GM23338 (cell line): Measurements from ENCODE around the gene SPRY1.

Source experiments
- CREB1 ChIP-seq: fragments of 250-450 bp; sonication (Bioruptor Pico); IDR thresholded peaks from 2 replicates; pipeline ENCODE4 v1.5.0; 2020; ENCODE audit warnings: low read depth, mild to moderate bottlenecking, moderate library complexity
- EZH2 ChIP-seq: fragments of 200-600 bp; sonication (generic); IDR thresholded peaks from one replicate; pipeline ENCODE4 v1.8.0; 2017; ENCODE audit warnings: antibody characterized with exemption, mild to moderate bottlenecking, low read depth; ENCODE audit not compliant: unreplicated experiment
- JUNB ChIP-seq: IDR thresholded peaks from one replicate; pipeline ENCODE4 v1.6.1; 2016; ENCODE audit warnings: antibody characterized with exemption; ENCODE audit not compliant: unreplicated experiment
- POLR2AphosphoS5 ChIP-seq: IDR thresholded peaks from 2 replicates; pipeline ENCODE4 v1.6.1; 2016; ENCODE audit warnings: antibody characterized with exemption, low read depth
- TF ChIP-seq, protein P1 (sequence below), 2 experiments: fragments of 200-600 bp in 1 of 2; sonication (generic) in 1 of 2; conservative IDR thresholded peaks; 2 replicates each; pipeline versions ENCODE4 v1.5.1 to v1.6.1; 2016 to 2017; ENCODE audit warnings: antibody characterized with exemption in 2 of 2, low read depth in 2 of 2, mild to moderate bottlenecking in 2 of 2, moderate library complexity in 1 of 2
- TF ChIP-seq, protein P2 (sequence below): IDR thresholded peaks from one replicate; pipeline ENCODE4 v1.6.1; 2018; ENCODE audit warnings: antibody characterized with exemption; ENCODE audit not compliant: unreplicated experiment
- TF ChIP-seq, protein P3 (sequence below): IDR thresholded peaks from 2 replicates; pipeline ENCODE4 v1.6.1; 2016; ENCODE audit warnings: antibody characterized with exemption

DNA sequence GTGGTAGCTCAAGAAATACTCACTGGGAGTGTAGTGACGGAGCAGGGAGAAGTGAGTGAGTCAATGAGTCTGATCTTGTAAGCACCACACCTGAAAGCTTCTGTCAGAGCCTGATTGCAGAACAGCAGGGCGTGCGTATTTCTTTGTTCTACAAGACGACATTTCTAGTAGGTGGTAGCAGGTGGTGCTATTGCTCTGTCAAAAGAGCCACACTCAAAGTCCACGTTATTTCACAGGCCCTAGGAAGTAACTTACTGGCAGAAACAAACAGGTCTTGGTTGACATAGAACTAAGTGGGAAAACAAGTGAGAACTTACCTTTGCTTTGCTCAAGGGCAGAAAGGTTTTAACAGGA, 46.4 kb upstream of the SPRY1 start:
- no peak for TF ChIP-seq POLR2AphosphoS5
- TF ChIP-seq, protein P1, sequence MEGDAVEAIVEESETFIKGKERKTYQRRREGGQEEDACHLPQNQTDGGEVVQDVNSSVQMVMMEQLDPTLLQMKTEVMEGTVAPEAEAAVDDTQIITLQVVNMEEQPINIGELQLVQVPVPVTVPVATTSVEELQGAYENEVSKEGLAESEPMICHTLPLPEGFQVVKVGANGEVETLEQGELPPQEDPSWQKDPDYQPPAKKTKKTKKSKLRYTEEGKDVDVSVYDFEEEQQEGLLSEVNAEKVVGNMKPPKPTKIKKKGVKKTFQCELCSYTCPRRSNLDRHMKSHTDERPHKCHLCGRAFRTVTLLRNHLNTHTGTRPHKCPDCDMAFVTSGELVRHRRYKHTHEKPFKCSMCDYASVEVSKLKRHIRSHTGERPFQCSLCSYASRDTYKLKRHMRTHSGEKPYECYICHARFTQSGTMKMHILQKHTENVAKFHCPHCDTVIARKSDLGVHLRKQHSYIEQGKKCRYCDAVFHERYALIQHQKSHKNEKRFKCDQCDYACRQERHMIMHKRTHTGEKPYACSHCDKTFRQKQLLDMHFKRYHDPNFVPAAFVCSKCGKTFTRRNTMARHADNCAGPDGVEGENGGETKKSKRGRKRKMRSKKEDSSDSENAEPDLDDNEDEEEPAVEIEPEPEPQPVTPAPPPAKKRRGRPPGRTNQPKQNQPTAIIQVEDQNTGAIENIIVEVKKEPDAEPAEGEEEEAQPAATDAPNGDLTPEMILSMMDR (conservative IDR thresholded peaks at IDR 0.05; ENCODE audit: low read depth in 2 of 2): peak; percentile 69 to 86
- TF ChIP-seq, protein P2, sequence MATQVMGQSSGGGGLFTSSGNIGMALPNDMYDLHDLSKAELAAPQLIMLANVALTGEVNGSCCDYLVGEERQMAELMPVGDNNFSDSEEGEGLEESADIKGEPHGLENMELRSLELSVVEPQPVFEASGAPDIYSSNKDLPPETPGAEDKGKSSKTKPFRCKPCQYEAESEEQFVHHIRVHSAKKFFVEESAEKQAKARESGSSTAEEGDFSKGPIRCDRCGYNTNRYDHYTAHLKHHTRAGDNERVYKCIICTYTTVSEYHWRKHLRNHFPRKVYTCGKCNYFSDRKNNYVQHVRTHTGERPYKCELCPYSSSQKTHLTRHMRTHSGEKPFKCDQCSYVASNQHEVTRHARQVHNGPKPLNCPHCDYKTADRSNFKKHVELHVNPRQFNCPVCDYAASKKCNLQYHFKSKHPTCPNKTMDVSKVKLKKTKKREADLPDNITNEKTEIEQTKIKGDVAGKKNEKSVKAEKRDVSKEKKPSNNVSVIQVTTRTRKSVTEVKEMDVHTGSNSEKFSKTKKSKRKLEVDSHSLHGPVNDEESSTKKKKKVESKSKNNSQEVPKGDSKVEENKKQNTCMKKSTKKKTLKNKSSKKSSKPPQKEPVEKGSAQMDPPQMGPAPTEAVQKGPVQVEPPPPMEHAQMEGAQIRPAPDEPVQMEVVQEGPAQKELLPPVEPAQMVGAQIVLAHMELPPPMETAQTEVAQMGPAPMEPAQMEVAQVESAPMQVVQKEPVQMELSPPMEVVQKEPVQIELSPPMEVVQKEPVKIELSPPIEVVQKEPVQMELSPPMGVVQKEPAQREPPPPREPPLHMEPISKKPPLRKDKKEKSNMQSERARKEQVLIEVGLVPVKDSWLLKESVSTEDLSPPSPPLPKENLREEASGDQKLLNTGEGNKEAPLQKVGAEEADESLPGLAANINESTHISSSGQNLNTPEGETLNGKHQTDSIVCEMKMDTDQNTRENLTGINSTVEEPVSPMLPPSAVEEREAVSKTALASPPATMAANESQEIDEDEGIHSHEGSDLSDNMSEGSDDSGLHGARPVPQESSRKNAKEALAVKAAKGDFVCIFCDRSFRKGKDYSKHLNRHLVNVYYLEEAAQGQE: no peak
- no peak for TF ChIP-seq EZH2
- TF ChIP-seq, protein P3, sequence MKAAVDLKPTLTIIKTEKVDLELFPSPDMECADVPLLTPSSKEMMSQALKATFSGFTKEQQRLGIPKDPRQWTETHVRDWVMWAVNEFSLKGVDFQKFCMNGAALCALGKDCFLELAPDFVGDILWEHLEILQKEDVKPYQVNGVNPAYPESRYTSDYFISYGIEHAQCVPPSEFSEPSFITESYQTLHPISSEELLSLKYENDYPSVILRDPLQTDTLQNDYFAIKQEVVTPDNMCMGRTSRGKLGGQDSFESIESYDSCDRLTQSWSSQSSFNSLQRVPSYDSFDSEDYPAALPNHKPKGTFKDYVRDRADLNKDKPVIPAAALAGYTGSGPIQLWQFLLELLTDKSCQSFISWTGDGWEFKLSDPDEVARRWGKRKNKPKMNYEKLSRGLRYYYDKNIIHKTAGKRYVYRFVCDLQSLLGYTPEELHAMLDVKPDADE: no peak
- TF ChIP-seq CREB1: no peak
- TF ChIP-seq JUNB: no peak
